HL-60/S4 (cell line): ENCODE measurements around the gene UBL4A.

Experiments used
- in situ Hi-C: fragments of 300-500 bp; cut with MboI; formaldehyde crosslinking; loops from 2 replicates; pipeline ENCODE4 v1.14.3; 2022; ENCODE audit warnings: low sequenced_read_pairs

UBL4A gene

DNA sequence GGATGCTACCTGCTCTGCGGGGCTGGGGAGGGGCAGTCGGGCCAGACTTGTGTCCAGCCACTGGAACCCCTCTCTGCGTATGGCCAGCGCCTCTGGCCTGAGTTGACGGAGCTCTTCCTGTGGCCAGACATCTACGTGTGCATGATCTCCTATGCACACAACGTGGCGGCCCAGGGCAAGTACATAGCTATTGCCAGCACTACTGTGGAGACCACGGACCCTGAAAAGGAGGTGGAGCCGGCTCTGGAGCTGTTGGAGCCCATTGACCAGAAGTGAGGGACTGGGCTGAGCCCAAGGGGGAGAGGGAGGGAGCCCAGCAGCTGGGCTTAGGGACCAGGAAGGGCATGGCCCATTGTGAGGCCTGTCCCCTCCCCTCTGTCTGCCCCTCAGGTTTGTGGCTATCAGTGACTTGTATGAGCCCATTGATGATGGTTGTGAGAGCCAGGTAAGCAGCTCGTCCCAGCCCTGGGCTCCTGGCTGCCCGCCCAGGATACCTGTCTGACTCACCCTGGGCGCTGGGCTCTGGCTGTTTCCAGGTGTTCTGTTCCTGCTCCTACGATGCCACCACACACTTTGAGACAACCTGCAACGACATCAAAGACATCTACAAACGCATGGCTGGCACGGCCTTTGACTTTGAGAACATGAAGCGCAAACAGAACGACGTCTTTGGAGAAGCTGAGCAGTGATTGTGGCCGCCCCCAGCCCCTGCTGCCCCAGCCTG, 44.3 kb downstream of the UBL4A start:
- in situ Hi-C loops, result no loop called here

DNA sequence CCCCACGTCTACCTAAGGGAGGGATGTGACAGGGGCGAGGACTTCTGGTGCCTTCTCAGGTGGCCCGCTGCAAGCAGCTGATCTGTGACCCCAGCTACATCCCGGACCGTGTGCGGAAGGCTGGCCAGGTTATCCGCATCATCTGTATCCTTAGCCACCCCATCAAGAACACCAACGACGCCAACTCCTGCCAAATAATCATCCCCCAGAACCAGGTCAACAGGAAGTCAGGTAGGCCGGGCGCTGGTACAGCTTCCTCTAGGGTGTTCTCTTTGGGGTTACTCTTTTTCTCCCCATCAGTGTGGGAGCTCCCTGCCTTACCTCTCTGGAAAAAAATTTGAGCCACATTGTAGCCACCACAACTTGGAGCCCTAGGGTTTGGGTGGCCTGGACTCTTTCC, 44.9 kb downstream of the UBL4A start:
- in situ Hi-C loops, result no loop called here

DNA sequence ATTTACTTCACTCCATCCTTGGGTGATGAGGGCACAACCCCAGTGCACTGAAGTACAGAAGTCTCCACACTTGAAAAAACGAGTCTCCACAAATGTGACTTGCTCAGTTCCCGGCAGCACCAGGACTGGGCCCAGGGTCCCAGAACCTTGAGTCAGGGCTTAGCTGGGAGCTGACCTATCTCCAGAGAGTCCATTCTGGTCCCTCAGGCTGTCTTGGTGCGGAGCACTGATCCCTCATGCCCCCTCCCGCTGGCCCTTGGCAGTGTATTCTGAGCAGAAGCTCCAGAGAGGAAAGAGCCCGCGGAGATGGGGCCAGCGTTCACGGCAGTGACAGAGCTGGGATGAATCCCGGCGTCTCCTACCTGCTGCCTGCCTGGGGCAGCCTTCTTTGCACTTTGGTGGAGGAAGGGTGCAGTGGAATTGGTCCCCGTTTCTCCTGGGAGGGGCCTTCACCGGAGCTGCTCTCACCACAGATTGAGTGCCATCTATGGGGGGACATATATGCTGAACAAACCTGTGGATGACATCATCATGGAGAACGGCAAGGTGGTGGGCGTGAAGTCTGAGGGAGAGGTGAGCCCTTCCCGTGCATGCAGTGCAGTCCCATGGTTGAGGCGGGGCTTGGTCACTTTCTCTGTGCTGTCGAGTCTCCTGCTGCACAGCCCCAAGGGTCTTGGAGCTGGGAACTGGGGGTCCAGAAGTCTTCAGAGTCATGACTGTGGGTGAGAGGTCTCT, 45.6 kb downstream of the UBL4A start:
- in situ Hi-C loops, result no loop called here

DNA sequence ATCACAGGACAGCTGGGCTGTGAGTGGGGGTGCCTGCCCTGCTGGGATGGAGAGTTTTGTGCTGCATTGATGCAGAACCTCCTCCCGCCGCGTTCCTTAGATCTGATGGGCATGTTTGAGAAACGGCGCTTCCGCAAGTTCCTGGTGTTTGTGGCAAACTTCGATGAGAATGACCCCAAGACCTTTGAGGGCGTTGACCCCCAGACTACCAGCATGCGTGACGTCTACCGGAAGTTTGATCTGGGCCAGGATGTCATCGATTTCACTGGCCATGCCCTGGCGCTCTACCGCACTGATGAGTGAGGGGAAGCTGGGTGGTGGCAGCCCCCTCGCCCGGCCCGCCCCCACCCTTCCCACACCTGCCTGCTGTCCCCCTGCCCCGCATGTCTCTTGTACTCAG, 46.6 kb downstream of the UBL4A start:
- in situ Hi-C loops, result no loop called here

DNA sequence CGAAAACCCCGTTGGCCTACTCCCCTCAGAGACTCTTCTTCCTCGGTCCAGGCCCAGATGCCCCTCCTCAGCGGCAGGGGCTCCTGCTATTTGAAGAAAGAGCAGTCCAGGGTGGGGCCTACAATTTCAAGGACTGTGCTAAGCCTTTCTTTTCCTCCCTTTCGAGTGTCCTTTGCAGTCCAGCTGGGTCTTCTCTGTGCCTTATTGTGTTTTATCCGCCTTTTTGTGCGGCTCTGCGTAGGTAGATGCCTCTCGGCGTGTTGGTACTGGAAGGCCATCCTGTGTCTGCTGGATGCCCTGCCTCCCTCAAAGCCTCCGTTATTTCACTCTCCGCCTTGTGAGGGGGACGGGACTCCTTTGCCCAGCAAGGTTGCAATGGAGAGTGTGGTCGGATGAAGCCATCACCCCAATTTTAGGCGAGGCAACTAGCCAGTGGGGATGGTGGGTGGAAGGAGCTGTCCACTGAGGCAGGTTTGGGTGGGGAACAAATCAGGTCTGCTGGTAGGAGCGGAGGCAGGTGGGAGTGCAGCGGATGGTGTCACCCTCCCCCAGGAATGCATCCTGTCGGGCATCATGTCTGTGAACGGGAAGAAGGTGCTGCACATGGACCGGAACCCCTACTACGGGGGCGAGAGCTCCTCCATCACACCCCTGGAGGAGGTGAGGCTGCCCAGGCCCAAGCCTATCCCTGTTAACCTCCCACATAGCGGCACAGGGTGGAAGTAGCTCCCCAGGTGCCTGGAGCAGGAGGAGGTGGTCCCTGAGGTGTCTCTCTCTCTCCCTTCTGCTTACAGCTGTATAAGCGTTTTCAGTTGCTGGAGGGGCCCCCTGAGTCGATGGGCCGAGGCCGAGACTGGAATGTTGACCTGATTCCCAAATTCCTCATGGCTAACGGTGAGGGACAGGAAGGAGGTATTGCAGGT, 48.2 kb downstream of the UBL4A start:
- in situ Hi-C loops, result no loop called here

DNA sequence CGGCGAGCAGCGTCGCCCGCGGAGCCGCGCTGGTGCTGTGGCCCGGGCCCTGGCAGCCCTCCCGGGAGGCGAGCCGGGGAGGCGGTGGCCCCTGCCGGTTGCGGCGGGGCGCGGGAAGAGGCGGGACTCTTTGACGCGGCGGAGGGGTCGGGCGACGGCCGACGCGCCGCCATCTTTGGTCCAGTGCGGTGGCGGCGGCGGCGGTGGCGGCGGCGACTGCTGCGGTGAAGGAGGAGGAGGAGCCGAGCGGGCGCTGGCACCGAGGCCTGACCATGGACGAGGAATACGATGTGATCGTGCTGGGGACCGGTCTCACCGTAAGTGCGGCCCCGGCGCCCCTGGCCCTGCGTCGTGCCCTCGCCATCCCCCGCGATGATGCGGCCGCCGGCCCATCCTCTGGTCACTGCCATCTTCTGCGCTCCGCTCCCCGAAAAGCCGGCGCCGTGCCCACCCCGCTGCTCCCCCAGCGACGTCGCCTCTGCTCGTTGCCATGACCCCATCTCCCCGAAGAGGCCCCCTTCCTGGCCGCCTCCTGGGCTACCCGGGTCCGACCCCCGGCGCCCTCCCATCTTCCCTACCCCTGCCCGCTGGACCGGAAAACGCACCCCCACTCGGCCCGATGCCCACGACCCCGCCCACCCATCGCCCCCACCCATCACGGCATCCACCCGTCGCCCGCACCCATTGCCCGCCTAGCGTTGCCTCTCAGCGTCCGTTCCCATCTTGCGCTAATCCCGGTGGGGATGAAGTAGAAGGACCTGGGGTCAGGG, 49.2 kb downstream of the UBL4A start, which contains the start of gene GDI1:
TSS of gene GDI1 (plus strand) at position 172 of the 770 bp plus-strand sequence. CDS start at position 273, 101 bp downstream.
- in situ Hi-C loops, result no loop called here

DNA sequence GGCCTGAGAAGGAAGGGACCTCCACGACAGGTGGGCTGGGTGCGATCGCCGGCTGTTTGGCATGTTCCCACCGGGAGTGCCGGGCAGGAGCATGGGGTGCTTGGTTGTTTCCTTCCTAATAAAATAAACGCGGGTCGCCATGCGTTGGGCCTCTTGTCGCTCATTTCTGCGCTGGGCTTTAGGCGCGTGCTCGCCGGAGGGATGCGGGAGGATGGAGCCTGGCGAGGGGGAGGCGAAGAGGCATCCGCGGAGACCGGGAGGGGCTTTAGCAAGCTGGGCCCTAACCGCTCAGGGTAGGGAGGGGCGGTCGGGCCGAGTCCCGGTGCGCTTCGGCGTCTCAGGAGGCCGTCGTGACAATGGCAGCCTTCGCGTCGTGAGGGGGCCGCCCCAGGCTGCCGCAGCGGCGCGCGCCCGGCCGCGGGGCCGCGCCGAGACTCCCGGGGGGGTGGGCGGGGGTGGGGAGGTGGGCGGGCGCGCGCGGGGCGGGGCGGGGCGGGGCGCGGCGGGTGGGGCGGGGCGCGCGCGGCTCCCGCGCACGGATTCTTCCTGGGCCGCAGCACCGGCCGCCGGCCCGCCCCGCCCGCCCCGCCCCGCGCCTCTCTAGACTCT, 49.9 kb downstream of the UBL4A start:
- in situ Hi-C loops, result no loop called here

DNA sequence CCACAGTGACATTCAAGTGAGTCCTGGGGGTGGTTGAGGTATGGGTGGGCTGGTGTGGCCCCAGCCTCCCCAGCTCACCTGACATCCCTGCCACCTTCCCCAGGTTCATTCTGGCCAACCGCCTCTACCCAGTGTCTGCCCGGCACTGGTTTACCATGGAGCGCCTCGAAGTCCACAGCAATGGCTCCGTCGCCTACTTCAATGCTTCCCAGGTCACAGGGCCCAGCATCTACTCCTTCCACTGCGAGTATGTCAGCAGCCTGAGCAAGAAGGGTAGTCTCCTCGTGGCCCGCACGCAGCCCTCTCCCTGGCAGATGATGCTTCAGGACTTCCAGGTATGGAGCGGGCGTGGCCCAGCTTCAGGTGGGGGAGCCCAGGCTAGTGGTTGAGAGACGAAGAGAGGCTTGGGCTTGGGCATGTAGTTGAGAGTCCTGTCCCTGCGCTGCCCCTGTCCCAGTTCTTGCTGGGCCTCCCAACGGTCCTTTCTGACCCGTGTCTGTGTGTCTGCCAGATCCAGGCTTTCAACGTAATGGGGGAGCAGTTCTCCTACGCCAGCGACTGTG, 51.2 kb downstream of the UBL4A start:
- in situ Hi-C loops, result no loop called here

DNA sequence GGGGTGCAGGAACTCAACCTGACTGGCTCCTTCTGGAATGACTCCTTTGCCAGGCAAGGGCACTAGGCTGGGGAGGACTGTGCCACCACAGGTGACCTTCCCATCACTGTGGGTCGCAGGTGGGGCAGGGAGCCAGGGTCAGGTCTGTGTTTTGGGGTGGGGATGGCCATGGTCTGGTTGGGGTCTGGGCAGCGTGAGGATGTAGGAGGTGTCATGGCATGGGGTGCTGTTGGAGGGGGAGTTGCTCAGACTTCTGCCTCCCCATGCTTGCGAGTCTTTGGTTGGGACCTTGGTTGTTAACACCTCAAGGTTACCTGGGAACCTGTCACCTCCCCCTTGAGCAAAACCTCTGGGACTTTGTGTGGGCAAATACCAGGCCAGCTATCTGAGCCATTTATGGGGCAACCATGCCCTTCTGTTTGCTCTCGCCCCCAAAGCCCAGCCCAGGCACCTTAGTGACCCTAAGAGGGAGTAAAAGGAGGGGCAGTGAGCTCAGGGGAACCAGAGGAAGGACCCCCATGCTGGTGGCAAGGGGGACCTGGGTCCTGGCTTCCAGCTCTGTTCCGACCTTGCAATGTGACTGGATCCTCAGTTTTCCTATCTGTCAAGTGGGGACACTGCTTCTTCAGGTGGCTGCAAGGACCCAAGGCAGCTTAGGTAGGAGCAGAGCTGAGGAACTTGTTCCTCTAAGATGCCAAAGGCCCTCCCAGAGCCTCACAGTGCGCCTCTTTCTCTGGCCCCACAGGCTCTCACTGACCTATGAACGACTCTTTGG, 51.8 kb downstream of the UBL4A start:
- in situ Hi-C loops, result no loop called here
